ENCODE data around the gene COL9A2. TPM values are rescaled to one million over a fixed set of nuclear protein-coding genes. Genes with fewer than 3 reads are reported as not detected.

COL9A2 gene
- total RNA-seq, 1 experiment from 2014 or later: 3.0 TPM

GRCh38 chr1:40341491-40342380 is 24.6 kb upstream of the COL9A2 start:
- CTCF ChIA-PET: interaction anchor here (0.5 to 0.6 kb wide), 3 partner anchors 50 to 80 kb away, joined by 3 to 5 read pairs (median 4); no protein-coding TSS in a partner anchor
- intact Hi-C loops (cut with micrococcal nuclease; ENCODE audit: unreplicated experiment): no loop called here
- BruUV-seq (replicated peaks): no TSS peak
- H3K4me3 Mint-ChIP-seq (ENCODE audit: low read depth, unreplicated experiment): no peak overlapping the region
- H3K27ac Mint-ChIP-seq (ENCODE audit: unreplicated experiment): no peak overlapping the region
- no peak for DNase-seq
- no peak for TF ChIP-seq CTCF (IDR thresholded peaks at IDR 0.05; ENCODE audit: unreplicated experiment)
- no peaks in the 10 kb centered on the region for H3K36me3 Mint-ChIP-seq (ENCODE audit: insufficient read depth, unreplicated experiment)
- H3K9me3 Mint-ChIP-seq (ENCODE audit: low read depth, unreplicated experiment): no peaks in the 10 kb centered on the region
- peaks cover 41% of the 10 kb centered on the region for H3K27me3 Mint-ChIP-seq (ENCODE audit: unreplicated experiment)
- H3K4me1 Mint-ChIP-seq (ENCODE audit: low read depth, unreplicated experiment): peaks cover 25% of the 10 kb centered on the region

DNA sequence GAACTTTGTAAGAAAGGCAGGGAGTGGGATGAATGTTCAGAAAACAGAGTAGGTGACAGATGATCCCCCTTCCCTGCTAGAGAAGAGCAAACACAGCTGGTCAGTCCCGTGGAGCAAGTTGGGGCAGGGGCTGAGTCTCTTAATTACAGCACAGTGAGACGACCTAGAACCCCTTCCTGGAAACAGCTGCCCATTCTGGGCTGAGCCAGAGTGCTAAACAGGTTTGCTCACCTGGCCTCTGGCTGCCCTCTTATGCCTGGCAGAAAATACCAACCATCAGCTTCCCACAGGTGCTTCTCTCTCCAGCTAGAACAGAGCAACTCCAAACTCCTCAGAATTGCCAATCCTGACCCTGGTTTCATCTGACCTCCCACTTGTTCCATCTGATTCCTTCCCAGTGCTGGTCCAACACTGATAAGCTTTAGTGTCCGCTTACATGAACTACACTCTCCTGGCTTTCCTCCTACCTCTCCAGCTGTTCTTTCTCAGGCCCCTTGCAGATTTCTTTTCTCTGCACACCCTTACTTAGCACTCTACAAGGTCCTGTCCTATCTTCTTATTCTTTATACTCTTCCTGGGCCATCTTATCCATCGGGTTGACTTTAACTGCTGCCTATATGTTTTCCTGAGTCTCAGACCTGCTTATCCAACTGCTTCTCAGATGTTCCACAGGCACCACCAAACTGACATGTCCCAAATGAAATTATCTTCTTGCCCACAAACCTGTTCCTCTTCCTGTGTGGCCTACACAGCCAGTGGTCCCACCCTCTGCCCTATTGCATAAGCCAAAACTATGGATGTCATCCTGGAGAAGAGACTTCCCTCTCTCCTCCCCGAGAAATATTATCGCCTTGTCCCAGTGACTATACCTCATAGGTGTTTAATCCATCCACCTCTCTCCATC is 22.6 kb upstream of the COL9A2 start:
- H3K9me3 Mint-ChIP-seq (ENCODE audit: low read depth, unreplicated experiment): no peaks in the 10 kb centered on the region
- no peak for DNase-seq
- H3K4me3 Mint-ChIP-seq (ENCODE audit: low read depth, unreplicated experiment): no peak overlapping the region
- CTCF ChIA-PET: interaction anchor here (0.6 to 3.0 kb wide), 15 partner anchors 9 to 261 kb away, joined by 3 to 27 read pairs (median 7); no protein-coding TSS in a partner anchor
- BruUV-seq (replicated peaks): no TSS peak
- no peak for TF ChIP-seq CTCF (IDR thresholded peaks at IDR 0.05; ENCODE audit: unreplicated experiment)
- H3K36me3 Mint-ChIP-seq (ENCODE audit: insufficient read depth, unreplicated experiment): no peaks in the 10 kb centered on the region
- peaks cover 41% of the 10 kb centered on the region for H3K27me3 Mint-ChIP-seq (ENCODE audit: unreplicated experiment)
- intact Hi-C loops (cut with micrococcal nuclease; ENCODE audit: unreplicated experiment): loop anchor here (2.0 to 5.0 kb wide), 4 partner anchors 65 to 262 kb away; no protein-coding TSS in a partner anchor
- H3K27ac Mint-ChIP-seq (ENCODE audit: unreplicated experiment): no peak overlapping the region
- H3K4me1 Mint-ChIP-seq (ENCODE audit: low read depth, unreplicated experiment): peaks cover 19% of the 10 kb centered on the region

- peak; percentile 93 for TF ChIP-seq CTCF (IDR thresholded peaks at IDR 0.05; ENCODE audit: unreplicated experiment)
- BruUV-seq (replicated peaks): no TSS peak
- peak overlapping the region; percentile 22 for H3K4me3 Mint-ChIP-seq (ENCODE audit: low read depth, unreplicated experiment)
- no peak overlapping the region for H3K27ac Mint-ChIP-seq (ENCODE audit: unreplicated experiment)
- H3K4me1 Mint-ChIP-seq (ENCODE audit: low read depth, unreplicated experiment): peaks cover 16% of the 10 kb centered on the region
- no peaks in the 10 kb centered on the region for H3K9me3 Mint-ChIP-seq (ENCODE audit: low read depth, unreplicated experiment)
- DNase-seq: peak; percentile 89
- intact Hi-C loops (cut with micrococcal nuclease; ENCODE audit: unreplicated experiment): loop anchor here (2.0 to 5.0 kb wide), 4 partner anchors 66 to 262 kb away; no protein-coding TSS in a partner anchor
- no peaks in the 10 kb centered on the region for H3K36me3 Mint-ChIP-seq (ENCODE audit: insufficient read depth, unreplicated experiment)
- CTCF ChIA-PET: interaction anchor here (0.6 to 3.0 kb wide), 25 partner anchors 9 to 419 kb away, joined by 3 to 27 read pairs (median 6); partner anchors contain the start of genes COL9A2 and SMAP2
- H3K27me3 Mint-ChIP-seq (ENCODE audit: unreplicated experiment): peaks cover 40% of the 10 kb centered on the region
These were observed 21.8 kb upstream of the COL9A2 start for GRCh38 chr1:40338745-40339419.
